BE2C (cell line): Measurements from ENCODE around the gene ODAD2.

ENCODE experiments used
- DNase-seq: peaks from one replicate; pipeline ENCODE4 v3.0.0-alpha.2; 2020
- H3K27me3 ChIP-seq: fragments of 250-450 bp; sonication (Bioruptor Pico); 2 replicates; pipeline ENCODE4 v1.5.1; 2020; ENCODE audit warnings: mild to moderate bottlenecking
- H3K36me3 ChIP-seq: fragments of 250-450 bp; sonication (Bioruptor Pico); 2 replicates; pipeline ENCODE4 v1.5.1; 2020; ENCODE audit warnings: mild to moderate bottlenecking
- H3K4me1 ChIP-seq: fragments of 250-450 bp; sonication (Bioruptor Pico); 2 replicates; pipeline ENCODE4 v1.5.1; 2020
- H3K4me3 ChIP-seq: 2 replicates; pipeline ENCODE4 v1.5.1; 2011; ENCODE audit warnings: low read depth, low read length
- H3K9me3 ChIP-seq: fragments of 250-450 bp; sonication (Bioruptor Pico); 2 replicates; pipeline ENCODE4 v1.5.1; 2020
- TF ChIP-seq, protein P1 (sequence below): IDR thresholded peaks from 2 replicates; pipeline ENCODE4 v1.5.1; 2012; ENCODE audit warnings: mild to moderate bottlenecking, low read depth, low read length

ODAD2 gene

DNA sequence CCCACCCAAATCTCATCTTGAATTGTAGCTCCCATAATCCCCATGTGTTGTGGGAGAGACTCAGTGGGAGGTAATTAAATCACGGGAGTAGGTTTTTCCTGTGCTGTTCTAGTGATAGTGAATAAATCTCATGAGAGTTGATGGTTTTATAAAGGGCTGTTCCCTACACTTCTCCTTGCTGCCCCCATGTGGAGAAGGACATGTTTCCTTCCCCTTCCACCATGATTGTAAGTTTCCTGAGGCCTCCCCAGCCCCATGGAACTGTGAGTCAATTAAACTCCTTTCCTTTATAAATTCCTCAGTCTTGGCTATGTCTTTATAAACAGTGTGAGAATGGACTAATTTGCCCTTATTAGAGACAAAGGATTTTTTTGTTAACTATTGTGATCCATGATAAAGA lies 204.7 kb downstream of the ODAD2 start:
- H3K36me3 ChIP-seq: no peaks in the 10 kb centered on the region
- DNase-seq: no peak
- H3K9me3 ChIP-seq: no peaks in the 10 kb centered on the region
- TF ChIP-seq, protein P1, sequence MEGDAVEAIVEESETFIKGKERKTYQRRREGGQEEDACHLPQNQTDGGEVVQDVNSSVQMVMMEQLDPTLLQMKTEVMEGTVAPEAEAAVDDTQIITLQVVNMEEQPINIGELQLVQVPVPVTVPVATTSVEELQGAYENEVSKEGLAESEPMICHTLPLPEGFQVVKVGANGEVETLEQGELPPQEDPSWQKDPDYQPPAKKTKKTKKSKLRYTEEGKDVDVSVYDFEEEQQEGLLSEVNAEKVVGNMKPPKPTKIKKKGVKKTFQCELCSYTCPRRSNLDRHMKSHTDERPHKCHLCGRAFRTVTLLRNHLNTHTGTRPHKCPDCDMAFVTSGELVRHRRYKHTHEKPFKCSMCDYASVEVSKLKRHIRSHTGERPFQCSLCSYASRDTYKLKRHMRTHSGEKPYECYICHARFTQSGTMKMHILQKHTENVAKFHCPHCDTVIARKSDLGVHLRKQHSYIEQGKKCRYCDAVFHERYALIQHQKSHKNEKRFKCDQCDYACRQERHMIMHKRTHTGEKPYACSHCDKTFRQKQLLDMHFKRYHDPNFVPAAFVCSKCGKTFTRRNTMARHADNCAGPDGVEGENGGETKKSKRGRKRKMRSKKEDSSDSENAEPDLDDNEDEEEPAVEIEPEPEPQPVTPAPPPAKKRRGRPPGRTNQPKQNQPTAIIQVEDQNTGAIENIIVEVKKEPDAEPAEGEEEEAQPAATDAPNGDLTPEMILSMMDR: peak; percentile 20
- H3K4me1 ChIP-seq: no peaks in the 10 kb centered on the region
- H3K4me3 ChIP-seq: no peak overlapping the region
- no peaks in the 10 kb centered on the region for H3K27me3 ChIP-seq

- Histone ChIP-seq H3K9me3 (no peaks in the 10 kb centered on the region), H3K27me3 (no peaks in the 10 kb centered on the region), H3K4me3 (no peak overlapping the region), H3K4me1 (no peaks in the 10 kb centered on the region), H3K36me3 (no peaks in the 10 kb centered on the region)
- DNase-seq: no peak
- TF ChIP-seq, protein P1: no peak
Measured at GRCh38 chr10:27792216-27792615, 206.7 kb downstream of the ODAD2 start.

- Histone ChIP-seq H3K4me3 (no peak overlapping the region), H3K4me1 (no peaks in the 10 kb centered on the region), H3K36me3 (no peaks in the 10 kb centered on the region), H3K27me3 (no peaks in the 10 kb centered on the region), H3K9me3 (no peaks in the 10 kb centered on the region)
- TF ChIP-seq, protein P1: no peak
- no peak for DNase-seq
Measured at GRCh38 chr10:27784272-27784671, 214.6 kb downstream of the ODAD2 start.

DNA sequence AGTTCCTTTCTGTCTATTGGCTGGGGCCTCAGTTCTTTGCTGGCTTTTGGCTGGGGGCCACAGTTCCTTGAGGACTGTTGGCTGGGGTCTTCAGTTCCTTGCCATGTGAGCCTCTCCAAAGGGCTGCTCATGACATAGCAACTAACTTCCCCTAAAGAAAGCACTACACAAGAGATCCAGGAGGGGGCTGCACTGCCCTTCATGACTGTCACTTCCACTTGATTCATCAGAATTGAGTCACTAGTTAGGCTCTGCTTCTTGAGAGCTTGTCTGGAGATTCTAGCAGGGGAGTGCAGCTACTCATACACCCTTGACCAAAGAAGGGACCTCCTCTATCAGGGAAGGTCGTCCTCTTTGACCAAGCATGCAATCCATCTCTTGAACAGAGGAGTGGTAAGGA lies 215.2 kb downstream of the ODAD2 start:
- H3K4me1 ChIP-seq: no peaks in the 10 kb centered on the region
- H3K27me3 ChIP-seq: no peaks in the 10 kb centered on the region
- no peaks in the 10 kb centered on the region for H3K9me3 ChIP-seq
- no peak overlapping the region for H3K4me3 ChIP-seq
- DNase-seq: no peak
- H3K36me3 ChIP-seq: no peaks in the 10 kb centered on the region
- TF ChIP-seq, protein P1: 0 out of 2 replicates have a peak, but pooled peaks have one; percentile 8

DNA sequence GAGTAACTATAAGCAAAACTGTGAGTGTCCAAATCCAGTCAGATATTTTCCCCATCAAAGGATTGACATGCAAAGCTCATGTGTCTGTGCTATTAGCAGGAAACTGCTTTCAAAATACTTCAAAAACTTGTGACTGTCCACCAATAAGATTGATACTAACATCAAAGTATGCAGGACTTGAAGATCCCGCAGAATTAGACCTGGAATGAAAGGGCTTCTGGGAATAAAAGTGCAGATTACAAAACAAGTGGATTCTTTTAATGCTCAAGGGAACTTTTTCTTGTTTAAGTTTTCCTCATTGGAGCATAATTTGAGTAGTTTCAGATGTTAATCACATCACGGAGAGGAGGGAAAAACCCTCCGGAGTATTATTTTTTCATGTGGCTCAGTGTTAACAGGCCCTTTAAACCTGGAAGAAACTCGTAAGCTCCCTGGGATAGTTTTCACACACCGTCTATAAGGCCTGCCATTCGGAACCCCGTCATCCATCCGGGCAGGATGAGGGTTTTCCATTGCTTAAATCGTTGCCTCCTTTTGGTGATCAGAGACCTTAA lies 219.3 kb downstream of the ODAD2 start:
- Histone ChIP-seq H3K27me3 (no peaks in the 10 kb centered on the region), H3K36me3 (no peaks in the 10 kb centered on the region), H3K4me1 (no peaks in the 10 kb centered on the region), H3K4me3 (no peak overlapping the region), H3K9me3 (no peaks in the 10 kb centered on the region)
- no peak for DNase-seq
- TF ChIP-seq, protein P1: no peak

- Histone ChIP-seq H3K27me3 (no peaks in the 10 kb centered on the region), H3K4me3 (no peak overlapping the region), H3K36me3 (no peaks in the 10 kb centered on the region), H3K4me1 (no peaks in the 10 kb centered on the region), H3K9me3 (no peaks in the 10 kb centered on the region)
- TF ChIP-seq, protein P1: no peak
- DNase-seq: no peak
Measured at GRCh38 chr10:27774831-27775230, 224.0 kb downstream of the ODAD2 start.
